K562 (cell line): ENCODE results near the gene ATE1. TPM values are rescaled to one million over a fixed set of nuclear protein-coding genes. Genes with fewer than 3 reads are reported as not detected.
A peak's percentile ranks its signal among the peaks of the same experiment; 100 is the strongest.
"Not testable (repeated sequence)": the region's sequence is repeated elsewhere in the genome, so short reads cannot be mapped to it uniquely, and the experiment has no call there.

ENCODE experiments used
- ATAC-seq: fragments of 200-7000 bp; cut with Tn5 transposase; 3 replicates; pipeline ENCODE4 v1.9.1; 2020; ENCODE audit warnings: moderate library complexity
- BruUV-seq: library from RNA; stranded (reverse); fragments of 400-500 nt; replicated peaks from 2 replicates; lab custom pipeline; 2021; lab: Mats Ljungman, UMichigan
- CTCF ChIA-PET: fragments of 300-600 bp; formaldehyde crosslinking; extraction: SDS; loops from one replicate; lab custom pipeline; 2021; ENCODE audit warnings: low intra/inter-chr PET ratio; lab: Yijun Ruan, JAX
- POLR2A ChIA-PET: fragments of 300-600, 350-650 bp; sonication (Branson Sonifier 250); formaldehyde crosslinking; extraction: SDS; loops from one replicate; lab custom pipeline; 2021; ENCODE audit warnings: antibody characterized with exemption, inconsistent platforms; lab: Yijun Ruan, JAX
- DNase-seq, 4 experiments: peaks; one replicate each; pipeline versions ENCODE4 v3.0.0 to v3.0.0-alpha.2; 2011 to 2018; ENCODE audit warnings: low spot score in 3 of 4, mixed read lengths in 3 of 4; ENCODE audit errors: extremely low read depth in 1 of 4
- FAIRE-seq: peaks from 2 replicates; lab custom pipeline; 2011; peaks lifted over from hg19 to GRCh38; lab: Jason Lieb, UNC
- H2AFZ ChIP-seq: 2 replicates; pipeline ENCODE4 v1.6.0; 2011; ENCODE audit warnings: low read depth, low read length, control low read depth, inconsistent platforms
- H3K27ac ChIP-seq: fragments of 200-600 bp; 3 replicates; pipeline ENCODE4 v1.8.0; 2011; ENCODE audit warnings: low read depth, mild to moderate bottlenecking, control low read depth, inconsistent platforms, low read length, moderate library complexity, mixed read lengths; ENCODE audit errors: extremely low read depth
- H3K27me3 ChIP-seq, 2 experiments: fragments of 300-600 bp in 1 of 2; 2 replicates in 1 of 2; 3 replicates in 1 of 2; pipeline versions ENCODE4 v1.6.0 to v1.8.0; 2011; ENCODE audit warnings: inconsistent platforms in 2 of 2, low read length in 2 of 2, mild to moderate bottlenecking in 1 of 2, mixed read lengths in 1 of 2, moderate library complexity in 1 of 2; ENCODE audit not compliant: control insufficient read depth in 2 of 2, insufficient read depth in 2 of 2
- H3K36me3 ChIP-seq: fragments of 300-600 bp; 3 replicates; pipeline ENCODE4 v1.8.0; 2011; ENCODE audit warnings: mild to moderate bottlenecking, low read length, inconsistent platforms; ENCODE audit not compliant: control insufficient read depth, insufficient read depth
- H3K4me1 ChIP-seq, 2 experiments: fragments of 200-600 bp in 1 of 2; replicated peaks in 1 of 2; 2 replicates in 1 of 2; 3 replicates in 1 of 2; pipeline versions ENCODE4 v1.5.1 to v1.8.0; 2011; ENCODE audit warnings: inconsistent platforms in 2 of 2, low read length in 2 of 2, mild to moderate bottlenecking in 1 of 2, mixed read lengths in 1 of 2, moderate library complexity in 1 of 2; ENCODE audit not compliant: control insufficient read depth in 2 of 2, insufficient read depth in 2 of 2
- H3K4me2 ChIP-seq: 2 replicates; pipeline ENCODE4 v1.6.1; 2011; ENCODE audit warnings: low read length, control low read depth, inconsistent platforms, mixed read lengths; ENCODE audit not compliant: insufficient read depth
- H3K4me3 ChIP-seq: fragments of 200-600 bp; sonication (generic), shearing (Covaris generic); 2 replicates; pipeline ENCODE4 v1.5.1; 2016; ENCODE audit warnings: control low read depth, inconsistent platforms
- H3K79me2 ChIP-seq: fragments of 200-600 bp; 3 replicates; pipeline ENCODE4 v1.8.0; 2011; ENCODE audit warnings: low read length, inconsistent platforms; ENCODE audit not compliant: control insufficient read depth, insufficient read depth
- H3K9ac ChIP-seq, 2 experiments: 2 replicates each; pipeline versions ENCODE4 v1.6.0 to v1.6.1; 2011; ENCODE audit warnings: low read depth in 2 of 2, low read length in 2 of 2, control low read depth in 1 of 2, inconsistent platforms in 1 of 2, mild to moderate bottlenecking in 1 of 2, mixed read lengths in 1 of 2; ENCODE audit not compliant: insufficient read depth in 1 of 2
- H3K9me1 ChIP-seq: one replicate; pipeline ENCODE4 v1.6.0; 2011; ENCODE audit warnings: inconsistent platforms, mild to moderate bottlenecking, low read length, moderate library complexity; ENCODE audit not compliant: control insufficient read depth, insufficient read depth
- H3K9me3 ChIP-seq: replicated peaks from 2 replicates; pipeline ENCODE4 v1.5.1; 2011; ENCODE audit warnings: low read depth, low read length, inconsistent platforms; ENCODE audit not compliant: control insufficient read depth, insufficient read depth
- H4K20me1 ChIP-seq: replicated peaks from 2 replicates; pipeline ENCODE4 v1.6.1; 2011; ENCODE audit warnings: low read length, inconsistent platforms, mixed read lengths; ENCODE audit not compliant: control insufficient read depth, insufficient read depth
- ADNP ChIP-seq: fragments of 200-800 bp; sonication (Bioruptor generic); IDR thresholded peaks from 2 replicates; pipeline ENCODE4 v1.6.1; 2016; ENCODE audit warnings: missing genetic modification characterization, missing compliant biosample characterization
- ARID3A ChIP-seq: IDR thresholded peaks from 2 replicates; pipeline ENCODE4 v1.6.1; 2012; ENCODE audit warnings: low read depth, low read length, improper control_type of control experiment, borderline replicate concordance
- BCOR ChIP-seq: fragments of 450-650 bp; IDR thresholded peaks from 2 replicates; pipeline ENCODE4 v1.6.1; 2016
- C11orf30 ChIP-seq: fragments of 450-650 bp; IDR thresholded peaks from 2 replicates; pipeline ENCODE4 v1.6.1; 2016; ENCODE audit warnings: low read depth, mild to moderate bottlenecking
- CBFA2T3 ChIP-seq: fragments of 450-650 bp; IDR thresholded peaks from 2 replicates; pipeline ENCODE4 v1.6.1; 2017
- KDM1A ChIP-seq, 2 experiments: fragments of 450-650 bp; IDR thresholded peaks; 2 replicates each; pipeline ENCODE4 v1.6.1; 2016; ENCODE audit warnings: mild to moderate bottlenecking in 2 of 2
- L3MBTL2 ChIP-seq: fragments of 450-650 bp; IDR thresholded peaks from 2 replicates; pipeline ENCODE4 v1.6.1; 2016; ENCODE audit warnings: mild to moderate bottlenecking, moderate library complexity
- NR2C2 ChIP-seq, 2 experiments: fragments of 200-800 bp in 1 of 2; sonication (Bioruptor generic) in 1 of 2; sonication (generic) in 1 of 2; formaldehyde crosslinking in 1 of 2; IDR thresholded peaks; 2 replicates each; pipeline versions ENCODE4 v1.6.1 to v1.8.0; 2016 to 2022; ENCODE audit warnings: mild to moderate bottlenecking in 1 of 2, missing compliant biosample characterization in 1 of 2, missing genetic modification characterization in 1 of 2, missing genetic modification reagents in 1 of 2
- XRCC5 ChIP-seq: fragments of 200-400 bp; formaldehyde crosslinking; IDR thresholded peaks from 2 replicates; pipeline ENCODE4 v1.6.1; 2017; ENCODE audit warnings: low read depth, mild to moderate bottlenecking, low read length
- ZNF197 ChIP-seq: fragments of 200-800 bp; sonication (Bioruptor generic); IDR thresholded peaks from 2 replicates; pipeline ENCODE4 v1.6.1; 2016; ENCODE audit warnings: low read depth, missing genetic modification characterization, missing compliant biosample characterization
- ZNF316 ChIP-seq: fragments of 450-650 bp; IDR thresholded peaks from 2 replicates; pipeline ENCODE4 v1.6.1; 2016
- ZNF57 ChIP-seq: fragments of 450-650 bp; formaldehyde crosslinking; IDR thresholded peaks from 2 replicates; pipeline ENCODE4 v1.4.0; 2020; ENCODE audit warnings: mild to moderate bottlenecking, moderate library complexity
- ZNF785 ChIP-seq: fragments of 250-450 bp; sonication (Bioruptor Pico); IDR thresholded peaks from 2 replicates; pipeline ENCODE4 v1.4.0; 2020; ENCODE audit warnings: mild to moderate bottlenecking
- WGBS: fragments of 100-300 bp; shearing (Covaris generic); methylation state at CpG from one replicate; pipeline ENCODE4 v1.1.6; 2016; ENCODE audit warnings: low coverage, mixed read lengths; ENCODE audit not compliant: insufficient coverage; ENCODE audit errors: missing lambda C conversion rate; 5-methylcytosine and 5-hydroxymethylcytosine counted together
- in situ Hi-C: fragments of 300-500 bp; cut with MboI; formaldehyde crosslinking; loops from 4 replicates; pipeline ENCODE4 v1.15.0; 2018; ENCODE audit warnings: inconsistent platforms, mixed read lengths
- intact Hi-C: fragments of 100-400 bp; cut with micrococcal nuclease; formaldehyde crosslinking; loops from 2 replicates; pipeline ENCODE4 v1.14.2; 2022
- polyA plus RNA-seq, 8 experiments: library from polyadenylated mRNA; depleted of rRNA in 4 of 8; stranded (reverse) in 5 of 8; unstranded in 3 of 8; fragments of >200 nt; fragmentation: Nextera tagmentation in 2 of 8; fragmentation: Illumina TruSeq in 1 of 8; extraction: Ambion mirVana in 2 of 8; extraction: Trizol in 1 of 8; gene quantifications; 2 replicates each; pipeline versions ENCODE4 v1.2.1 to v1.2.3, GENCODE V29; 2011 to 2014; ENCODE audit warnings: inconsistent platforms in 1 of 8, missing spikeins in 1 of 8
- total RNA-seq, 7 experiments: library from RNA; depleted of rRNA in 6 of 7; stranded (reverse); fragments of >200 nt in 6 of 7; fragmentation: Illumina TruSeq in 2 of 7; extraction: Trizol in 2 of 7; gene quantifications; 2 replicates each; pipeline versions ENCODE4 v1.2.1 to v1.2.3, GENCODE V29; 2011 to 2021; ENCODE audit warnings: low replicate concordance in 1 of 7
- TF ChIP-seq, protein P1 (sequence below): fragments of 450-650 bp; formaldehyde crosslinking; IDR thresholded peaks from 2 replicates; pipeline ENCODE4 v1.4.0; 2020; ENCODE audit warnings: mild to moderate bottlenecking, moderate library complexity

The ATE1 gene
- total and polyA plus RNA-seq, 9 of the 15 experiments (the other 6 are each of a cell fraction or from before 2014, with no cell fraction given) = 3.0 to 14.2 (median 8.8) TPM

DNA sequence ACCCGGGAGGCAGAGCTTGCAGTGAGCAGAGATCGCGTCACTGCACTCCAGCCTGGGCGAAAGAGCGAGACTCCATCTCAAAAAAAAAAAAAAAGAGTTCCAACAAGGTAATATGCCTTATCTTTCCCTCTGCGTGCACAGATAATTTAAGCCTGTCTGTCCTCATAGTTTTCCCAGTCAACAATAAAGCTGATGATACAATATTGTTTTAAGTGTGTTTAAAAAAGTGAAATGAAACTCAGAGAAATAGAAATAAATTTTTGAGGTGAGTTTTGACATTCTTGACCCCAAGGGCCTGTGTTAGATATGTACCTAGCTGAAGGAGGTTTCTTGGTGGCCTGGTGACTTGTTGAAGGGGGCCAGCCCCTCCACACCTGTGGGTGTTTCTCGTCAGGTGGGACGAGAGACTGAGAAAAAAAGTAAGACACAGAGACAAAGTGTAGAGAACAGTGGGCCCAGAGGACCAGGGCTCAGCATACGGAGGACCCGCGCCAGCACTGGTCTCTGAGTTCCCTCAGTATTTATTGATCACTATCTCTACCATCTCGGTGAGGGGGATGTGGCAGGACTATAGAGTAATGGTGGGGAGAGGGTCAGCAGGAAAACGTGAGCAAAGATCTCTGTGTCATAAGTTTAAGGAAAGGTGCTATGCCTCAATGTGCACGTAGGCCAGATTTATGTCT is 1.9 kb upstream of the ATE1 start:
- 55% methylated on average over 9 of the region's 14 CpGs for WGBS
- H3K9ac ChIP-seq, H3K4me3 ChIP-seq: not testable (repeated sequence)

GRCh38 chr10:121928528-121928884 is 675 bp upstream of the ATE1 start:
- in situ Hi-C loops = no loop called here
- TF ChIP-seq ADNP (peak; percentile 64), ZNF57 (CRISPR knock-in tag) (no peak), NR2C2 (CRISPR knock-in tag; IDR thresholded peaks at IDR 0.05) (no peak), NR2C2 (tag; IDR thresholded peaks at IDR 0.05) (no peak), ZNF197 (CRISPR knock-in tag) (no peak), XRCC5 (no peak), KDM1A (IDR thresholded peaks at IDR 0.05) (peak; percentile 62 to 80), BCOR (peak; percentile 85; the same call in 1 of the 2 replicates), L3MBTL2 (no peak), ZNF785 (no peak), ARID3A (no peak)
- TF ChIP-seq, protein P1, sequence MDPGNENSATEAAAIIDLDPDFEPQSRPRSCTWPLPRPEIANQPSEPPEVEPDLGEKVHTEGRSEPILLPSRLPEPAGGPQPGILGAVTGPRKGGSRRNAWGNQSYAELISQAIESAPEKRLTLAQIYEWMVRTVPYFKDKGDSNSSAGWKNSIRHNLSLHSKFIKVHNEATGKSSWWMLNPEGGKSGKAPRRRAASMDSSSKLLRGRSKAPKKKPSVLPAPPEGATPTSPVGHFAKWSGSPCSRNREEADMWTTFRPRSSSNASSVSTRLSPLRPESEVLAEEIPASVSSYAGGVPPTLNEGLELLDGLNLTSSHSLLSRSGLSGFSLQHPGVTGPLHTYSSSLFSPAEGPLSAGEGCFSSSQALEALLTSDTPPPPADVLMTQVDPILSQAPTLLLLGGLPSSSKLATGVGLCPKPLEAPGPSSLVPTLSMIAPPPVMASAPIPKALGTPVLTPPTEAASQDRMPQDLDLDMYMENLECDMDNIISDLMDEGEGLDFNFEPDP (CRISPR knock-in tag) = no peak

More for the DNA sequence above, 1.9 kb upstream of the ATE1 start:
- Histone ChIP-seq H3K79me2 (peaks cover 31% of the 10 kb centered on the region), H3K4me1 (peaks cover 0 to 10% of the 10 kb centered on the region in 2 experiments; a peak in 3 of 5 replicates)
- H3K27me3 ChIP-seq, in situ Hi-C loops, POLR2A ChIA-PET, CTCF ChIA-PET, H3K36me3 ChIP-seq, H3K4me2 ChIP-seq, H3K27ac ChIP-seq, H3K9me3 ChIP-seq, H3K9me1 ChIP-seq, ATAC-seq, FAIRE-seq, BruUV-seq, DNase-seq, intact Hi-C loops, H4K20me1 ChIP-seq, H2AFZ ChIP-seq: not testable (repeated sequence)
- TF ChIP-seq ZNF316 = peak; percentile 67
- peak; percentile 13; the same call in 1 of the 2 replicates for TF ChIP-seq CBFA2T3
- TF ChIP-seq C11orf30 = peak; percentile 34; the same call in 1 of the 2 replicates

More at GRCh38 chr10:121928528-121928884, 675 bp upstream of the ATE1 start:
- Histone ChIP-seq H3K9me1 (no peaks in the 10 kb centered on the region), H3K27me3 (no peaks in the 10 kb centered on the region), H3K9me3 (no peaks in the 10 kb centered on the region), H3K9ac (peak overlapping the region; percentile 91 to 99), H3K4me3 (peak overlapping the region; percentile 80), H3K79me2 (peaks cover 31% of the 10 kb centered on the region), H2AFZ (peak overlapping the region; percentile 94), H3K27ac (peak overlapping the region; percentile 94), H3K4me1 (peaks cover 0 to 10% of the 10 kb centered on the region in 2 experiments; a peak in 3 of 5 replicates), H4K20me1 (no peaks in the 10 kb centered on the region), H3K4me2 (peak overlapping the region; percentile 81), H3K36me3 (no peaks in the 10 kb centered on the region)
- ChIA-PET POLR2A (interaction anchor here (0.6 to 2.3 kb wide), 5 partner anchors 11 to 205 kb away, joined by 3 to 9 read pairs (median 4); no protein-coding TSS in a partner anchor), CTCF (no interaction called here)
- BruUV-seq = TSS peak; percentile 90
- 3% methylated on average over 9 of the region's 20 CpGs for WGBS
- DNase-seq = no peak
- no peak; the same call in 2 of the 3 replicates for ATAC-seq
- intact Hi-C loops = no loop called here
- no peak for FAIRE-seq
